ENCODE measurements around the gene SNX24.

SNX24 gene

DNA sequence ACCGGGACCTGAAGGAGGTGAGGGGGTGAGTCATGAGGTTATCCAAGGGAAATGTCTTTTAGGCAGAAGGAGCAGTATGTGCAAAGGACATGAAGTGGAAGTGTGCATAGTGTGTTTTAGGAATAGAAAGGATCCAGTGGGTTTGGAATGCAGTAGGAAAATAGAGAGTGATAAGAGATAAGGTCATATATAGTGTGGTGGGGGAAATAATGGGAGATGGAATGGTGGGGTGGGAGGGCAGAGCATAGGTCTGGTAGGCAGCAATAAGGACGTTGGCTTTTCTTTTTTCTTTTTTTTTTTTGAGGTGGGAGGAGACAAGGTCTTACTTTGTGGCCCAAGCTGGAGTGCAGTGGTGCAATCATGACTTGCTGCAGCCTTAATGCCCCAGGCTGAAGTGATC, 17.8 kb downstream of the SNX24 start:
- Histone ChIP-seq H3K4me3 (ENCODE audit: low read depth, low read length) (no peak overlapping the region), H3K27ac (ENCODE audit: extremely low read depth, low read depth, low read length) (no peak overlapping the region), H3K4me1 (ENCODE audit: control insufficient read depth, insufficient read depth, low read length) (peaks cover 3% of the 10 kb centered on the region; the same call in 1 of the 2 replicates), H3K36me3 (ENCODE audit: control insufficient read depth in 2 of 2, insufficient read depth in 1 of 2, low read length in 2 of 2) (no peaks in the 10 kb centered on the region), H3K9me3 (ENCODE audit: control insufficient read depth, insufficient read depth, low read depth, low read length) (no peaks in the 10 kb centered on the region)
- POLR2A ChIA-PET: no interaction called here
- TF ChIP-seq ZNF423 (tag by site-specific recombination; IDR thresholded peaks at IDR 0.05) (no peak), ZNF777 (tag by site-specific recombination; IDR thresholded peaks at IDR 0.05; ENCODE audit: borderline replicate concordance) (no peak), EGR2 (tag by site-specific recombination; IDR thresholded peaks at IDR 0.05; ENCODE audit: low read depth) (peak; percentile 91)
- CTCF ChIA-PET: interaction anchor here (0.6 kb wide), 1 partner anchor 14 kb away, joined by 3 read pairs; no protein-coding TSS in a partner anchor

DNA sequence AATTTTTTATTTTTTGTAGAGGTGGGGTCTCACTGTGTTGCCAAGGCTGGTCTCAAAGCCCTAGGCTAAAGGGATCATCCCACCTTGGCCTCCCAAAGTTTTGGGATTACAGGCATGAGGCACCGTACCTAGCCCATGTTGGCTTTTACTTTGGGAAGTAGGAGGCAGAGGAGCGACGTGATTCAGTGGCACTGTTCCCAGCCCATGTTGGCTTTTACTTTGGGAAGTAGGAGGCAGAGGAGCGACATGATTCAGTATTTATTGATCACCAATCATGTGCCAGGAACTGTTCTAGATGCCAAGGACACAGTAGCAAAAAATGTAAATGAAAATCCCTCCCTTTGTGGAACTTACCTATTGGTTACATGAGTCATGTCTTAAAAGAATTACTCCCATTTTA, 18.3 kb downstream of the SNX24 start:
- Histone ChIP-seq H3K27ac (ENCODE audit: extremely low read depth, low read depth, low read length) (no peak overlapping the region), H3K4me3 (ENCODE audit: low read depth, low read length) (no peak overlapping the region), H3K4me1 (ENCODE audit: control insufficient read depth, insufficient read depth, low read length) (no peaks in the 10 kb centered on the region), H3K9me3 (ENCODE audit: control insufficient read depth, insufficient read depth, low read depth, low read length) (no peaks in the 10 kb centered on the region), H3K36me3 (ENCODE audit: control insufficient read depth in 2 of 2, insufficient read depth in 1 of 2, low read length in 2 of 2) (no peaks in the 10 kb centered on the region)
- TF ChIP-seq ZNF837 (tag by site-specific recombination; IDR thresholded peaks at IDR 0.05): no peak
- no peak for TF ChIP-seq ZBTB7A (tag by site-specific recombination; IDR thresholded peaks at IDR 0.05; ENCODE audit: low read depth)
- no peak for TF ChIP-seq ZNF768 (tag by site-specific recombination; IDR thresholded peaks at IDR 0.05)
- TF ChIP-seq ZNF366 (tag by site-specific recombination; conservative IDR thresholded peaks at IDR 0.05): no peak
- TF ChIP-seq, protein P1, sequence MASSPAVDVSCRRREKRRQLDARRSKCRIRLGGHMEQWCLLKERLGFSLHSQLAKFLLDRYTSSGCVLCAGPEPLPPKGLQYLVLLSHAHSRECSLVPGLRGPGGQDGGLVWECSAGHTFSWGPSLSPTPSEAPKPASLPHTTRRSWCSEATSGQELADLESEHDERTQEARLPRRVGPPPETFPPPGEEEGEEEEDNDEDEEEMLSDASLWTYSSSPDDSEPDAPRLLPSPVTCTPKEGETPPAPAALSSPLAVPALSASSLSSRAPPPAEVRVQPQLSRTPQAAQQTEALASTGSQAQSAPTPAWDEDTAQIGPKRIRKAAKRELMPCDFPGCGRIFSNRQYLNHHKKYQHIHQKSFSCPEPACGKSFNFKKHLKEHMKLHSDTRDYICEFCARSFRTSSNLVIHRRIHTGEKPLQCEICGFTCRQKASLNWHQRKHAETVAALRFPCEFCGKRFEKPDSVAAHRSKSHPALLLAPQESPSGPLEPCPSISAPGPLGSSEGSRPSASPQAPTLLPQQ (tag by site-specific recombination; IDR thresholded peaks at IDR 0.05): no peak
- no peak for TF ChIP-seq ZNF426 (tag by site-specific recombination; IDR thresholded peaks at IDR 0.05)
- no peak for TF ChIP-seq ZNF664 (tag by site-specific recombination; IDR thresholded peaks at IDR 0.05)
- POLR2A ChIA-PET: no interaction called here
- CTCF ChIA-PET: no interaction called here

DNA sequence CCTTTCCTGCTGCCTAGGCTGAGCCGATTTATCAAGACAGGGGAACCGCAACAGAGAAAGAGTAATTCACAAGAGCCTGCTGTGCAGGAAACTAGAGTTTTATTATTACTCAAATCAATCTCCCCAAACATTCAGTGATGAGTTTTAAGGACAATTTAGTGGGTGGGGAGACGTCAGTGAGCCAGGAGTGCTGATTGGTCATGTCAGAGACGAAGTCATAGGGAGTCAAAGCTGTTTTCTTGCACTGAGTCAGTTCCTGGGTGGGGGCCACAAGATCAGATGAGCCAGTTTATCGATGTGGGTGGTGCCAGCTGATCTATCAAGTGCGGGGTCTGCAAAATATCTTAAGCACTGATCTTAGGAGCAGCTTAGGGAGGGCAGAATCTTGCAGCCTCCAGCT, 19.0 kb downstream of the SNX24 start:
- Histone ChIP-seq H3K4me1 (ENCODE audit: control insufficient read depth, insufficient read depth, low read length) (no peaks in the 10 kb centered on the region), H3K4me3 (ENCODE audit: low read depth, low read length) (no peak overlapping the region), H3K9me3 (ENCODE audit: control insufficient read depth, insufficient read depth, low read depth, low read length) (no peaks in the 10 kb centered on the region), H3K27ac (ENCODE audit: extremely low read depth, low read depth, low read length) (no peak overlapping the region), H3K36me3 (ENCODE audit: control insufficient read depth in 2 of 2, insufficient read depth in 1 of 2, low read length in 2 of 2) (no peaks in the 10 kb centered on the region)
- TF ChIP-seq, protein P2, sequence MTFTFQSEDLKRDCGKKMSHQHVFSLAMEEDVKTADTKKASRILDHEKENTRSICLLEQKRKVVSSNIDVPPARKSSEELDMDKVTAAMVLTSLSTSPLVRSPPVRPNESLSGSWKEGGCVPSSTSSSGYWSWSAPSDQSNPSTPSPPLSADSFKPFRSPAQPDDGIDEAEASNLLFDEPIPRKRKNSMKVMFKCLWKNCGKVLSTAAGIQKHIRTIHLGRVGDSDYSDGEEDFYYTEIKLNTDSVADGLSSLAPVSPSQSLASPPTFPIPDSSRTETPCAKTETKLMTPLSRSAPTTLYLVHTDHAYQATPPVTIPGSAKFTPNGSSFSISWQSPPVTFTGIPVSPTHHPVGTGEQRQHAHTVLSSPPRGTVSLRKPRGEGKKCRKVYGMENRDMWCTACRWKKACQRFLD (tag by site-specific recombination; IDR thresholded peaks at IDR 0.05): no peak
- no peak for TF ChIP-seq MEIS1 (CRISPR knock-in tag; IDR thresholded peaks at IDR 0.05; ENCODE audit: borderline replicate concordance)
- ChIA-PET CTCF (no interaction called here), POLR2A (no interaction called here)

DNA sequence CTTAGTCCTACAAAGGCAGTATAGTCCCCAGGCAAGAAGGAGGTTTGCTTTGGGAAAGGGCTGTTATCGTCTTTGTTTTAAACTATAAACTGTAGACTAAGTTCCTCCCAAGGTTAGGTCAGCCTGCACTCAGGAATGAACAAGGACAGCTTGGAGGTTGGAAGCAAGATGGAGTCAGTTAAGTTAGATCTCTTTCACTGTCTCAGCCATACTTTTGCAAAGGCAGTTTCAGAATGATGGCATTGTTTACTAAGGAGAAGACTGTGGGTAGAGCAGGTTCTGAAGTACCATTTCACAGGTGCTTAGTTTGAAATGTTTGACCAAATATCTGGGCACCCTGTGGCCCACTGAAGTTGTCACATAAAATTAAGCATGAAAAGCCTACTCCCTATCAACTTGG, 19.4 kb downstream of the SNX24 start:
- ChIA-PET CTCF (no interaction called here), POLR2A (no interaction called here)
- Histone ChIP-seq H3K27ac (ENCODE audit: extremely low read depth, low read depth, low read length) (no peak overlapping the region), H3K36me3 (ENCODE audit: control insufficient read depth in 2 of 2, insufficient read depth in 1 of 2, low read length in 2 of 2) (no peaks in the 10 kb centered on the region), H3K4me3 (ENCODE audit: low read depth, low read length) (no peak overlapping the region), H3K9me3 (ENCODE audit: control insufficient read depth, insufficient read depth, low read depth, low read length) (no peaks in the 10 kb centered on the region), H3K4me1 (ENCODE audit: control insufficient read depth, insufficient read depth, low read length) (no peaks in the 10 kb centered on the region)
- TF ChIP-seq ZNF629 (tag by site-specific recombination; IDR thresholded peaks at IDR 0.05): no peak
- TF ChIP-seq, protein P3, sequence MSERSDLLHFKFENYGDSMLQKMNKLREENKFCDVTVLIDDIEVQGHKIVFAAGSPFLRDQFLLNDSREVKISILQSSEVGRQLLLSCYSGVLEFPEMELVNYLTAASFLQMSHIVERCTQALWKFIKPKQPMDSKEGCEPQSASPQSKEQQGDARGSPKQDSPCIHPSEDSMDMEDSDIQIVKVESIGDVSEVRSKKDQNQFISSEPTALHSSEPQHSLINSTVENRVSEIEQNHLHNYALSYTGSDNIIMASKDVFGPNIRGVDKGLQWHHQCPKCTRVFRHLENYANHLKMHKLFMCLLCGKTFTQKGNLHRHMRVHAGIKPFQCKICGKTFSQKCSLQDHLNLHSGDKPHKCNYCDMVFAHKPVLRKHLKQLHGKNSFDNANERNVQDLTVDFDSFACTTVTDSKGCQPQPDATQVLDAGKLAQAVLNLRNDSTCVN (tag by site-specific recombination; optimal IDR thresholded peaks at IDR 0.05): no peak
- TF ChIP-seq YY2 (tag by site-specific recombination; IDR thresholded peaks at IDR 0.05): no peak
- TF ChIP-seq SP3 (tag by site-specific recombination; IDR thresholded peaks at IDR 0.05): no peak
- TF ChIP-seq, protein P4, sequence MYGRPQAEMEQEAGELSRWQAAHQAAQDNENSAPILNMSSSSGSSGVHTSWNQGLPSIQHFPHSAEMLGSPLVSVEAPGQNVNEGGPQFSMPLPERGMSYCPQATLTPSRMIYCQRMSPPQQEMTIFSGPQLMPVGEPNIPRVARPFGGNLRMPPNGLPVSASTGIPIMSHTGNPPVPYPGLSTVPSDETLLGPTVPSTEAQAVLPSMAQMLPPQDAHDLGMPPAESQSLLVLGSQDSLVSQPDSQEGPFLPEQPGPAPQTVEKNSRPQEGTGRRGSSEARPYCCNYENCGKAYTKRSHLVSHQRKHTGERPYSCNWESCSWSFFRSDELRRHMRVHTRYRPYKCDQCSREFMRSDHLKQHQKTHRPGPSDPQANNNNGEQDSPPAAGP (tag by site-specific recombination; IDR thresholded peaks at IDR 0.05): no peak
- no peak for TF ChIP-seq GLIS1 (tag by site-specific recombination; IDR thresholded peaks at IDR 0.05)
- TF ChIP-seq ZNF221 (tag by site-specific recombination; IDR thresholded peaks at IDR 0.05; ENCODE audit: borderline replicate concordance): no peak
- no peak for TF ChIP-seq ZNF169 (tag by site-specific recombination; IDR thresholded peaks at IDR 0.05)
- TF ChIP-seq, protein P5, sequence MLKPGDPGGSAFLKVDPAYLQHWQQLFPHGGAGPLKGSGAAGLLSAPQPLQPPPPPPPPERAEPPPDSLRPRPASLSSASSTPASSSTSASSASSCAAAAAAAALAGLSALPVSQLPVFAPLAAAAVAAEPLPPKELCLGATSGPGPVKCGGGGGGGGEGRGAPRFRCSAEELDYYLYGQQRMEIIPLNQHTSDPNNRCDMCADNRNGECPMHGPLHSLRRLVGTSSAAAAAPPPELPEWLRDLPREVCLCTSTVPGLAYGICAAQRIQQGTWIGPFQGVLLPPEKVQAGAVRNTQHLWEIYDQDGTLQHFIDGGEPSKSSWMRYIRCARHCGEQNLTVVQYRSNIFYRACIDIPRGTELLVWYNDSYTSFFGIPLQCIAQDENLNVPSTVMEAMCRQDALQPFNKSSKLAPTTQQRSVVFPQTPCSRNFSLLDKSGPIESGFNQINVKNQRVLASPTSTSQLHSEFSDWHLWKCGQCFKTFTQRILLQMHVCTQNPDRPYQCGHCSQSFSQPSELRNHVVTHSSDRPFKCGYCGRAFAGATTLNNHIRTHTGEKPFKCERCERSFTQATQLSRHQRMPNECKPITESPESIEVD (tag by site-specific recombination; IDR thresholded peaks at IDR 0.05): no peak
- TF ChIP-seq, protein P6, sequence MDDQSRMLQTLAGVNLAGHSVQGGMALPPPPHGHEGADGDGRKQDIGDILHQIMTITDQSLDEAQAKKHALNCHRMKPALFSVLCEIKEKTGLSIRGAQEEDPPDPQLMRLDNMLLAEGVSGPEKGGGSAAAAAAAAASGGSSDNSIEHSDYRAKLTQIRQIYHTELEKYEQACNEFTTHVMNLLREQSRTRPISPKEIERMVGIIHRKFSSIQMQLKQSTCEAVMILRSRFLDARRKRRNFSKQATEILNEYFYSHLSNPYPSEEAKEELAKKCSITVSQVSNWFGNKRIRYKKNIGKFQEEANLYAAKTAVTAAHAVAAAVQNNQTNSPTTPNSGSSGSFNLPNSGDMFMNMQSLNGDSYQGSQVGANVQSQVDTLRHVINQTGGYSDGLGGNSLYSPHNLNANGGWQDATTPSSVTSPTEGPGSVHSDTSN (CRISPR knock-in tag; IDR thresholded peaks at IDR 0.05): no peak

All from HEK293 (cell line).